GM23338 (cell line): ENCODE results near the gene PPP1R2. TPM values are rescaled to one million over a fixed set of nuclear protein-coding genes. Genes with fewer than 3 reads are reported as not detected.

Source experiments
- ATAC-seq: fragments of 200-7000 bp; cut with Tn5 transposase; 3 replicates; pipeline ENCODE4 v1.9.1; 2020
- DNase-seq: peaks from one replicate; pipeline ENCODE4 v3.0.0-alpha.2; 2015; ENCODE audit warnings: low spot score
- H2AFZ ChIP-seq: fragments of 200-600 bp; sonication (generic); 2 replicates; pipeline ENCODE4 v1.8.0; 2016; ENCODE audit warnings: antibody characterized with exemption, mild to moderate bottlenecking, moderate library complexity
- H3F3A ChIP-seq: fragments of 200-600 bp; sonication (generic); replicated peaks from 2 replicates; pipeline ENCODE4 v1.8.0; 2017; ENCODE audit warnings: antibody characterized with exemption, mixed run types, low read depth
- H3K27ac ChIP-seq: fragments of 200-600 bp; sonication (generic); 2 replicates; pipeline ENCODE4 v1.6.1; 2016; ENCODE audit warnings: low read depth
- H3K27me3 ChIP-seq: fragments of 200-600 bp; sonication (generic); 2 replicates; pipeline ENCODE4 v1.8.0; 2016; ENCODE audit warnings: mild to moderate bottlenecking, mixed run types, moderate library complexity; ENCODE audit not compliant: insufficient read depth
- H3K36me3 ChIP-seq: fragments of 200-600 bp; sonication (generic); 2 replicates; pipeline ENCODE4 v1.8.0; 2016; ENCODE audit warnings: mild to moderate bottlenecking; ENCODE audit not compliant: insufficient read depth
- H3K4me1 ChIP-seq: fragments of 200-600 bp; sonication (generic); 2 replicates; pipeline ENCODE4 v1.8.0; 2016; ENCODE audit warnings: mild to moderate bottlenecking, moderate library complexity; ENCODE audit not compliant: insufficient read depth
- H3K4me2 ChIP-seq: fragments of 200-600 bp; sonication (generic); 2 replicates; pipeline ENCODE4 v1.7.1; 2017; ENCODE audit warnings: mixed run types
- H3K4me3 ChIP-seq: fragments of 200-600 bp; sonication (generic); 2 replicates; pipeline ENCODE4 v1.6.1; 2016; ENCODE audit warnings: mixed run types
- H3K79me2 ChIP-seq: fragments of 200-600 bp; sonication (generic); replicated peaks from 2 replicates; pipeline ENCODE4 v1.8.0; 2017; ENCODE audit warnings: mild to moderate bottlenecking; ENCODE audit not compliant: insufficient read depth
- H3K9me2 ChIP-seq: fragments of 200-600 bp; sonication (generic); 2 replicates; pipeline ENCODE4 v1.8.0; 2017; ENCODE audit not compliant: insufficient read depth
- H4K20me1 ChIP-seq: fragments of 200-600 bp; sonication (generic); replicated peaks from 2 replicates; pipeline ENCODE4 v1.8.0; 2017; ENCODE audit warnings: mild to moderate bottlenecking; ENCODE audit not compliant: insufficient read depth
- H3K27ac Mint-ChIP-seq: 2 replicates; pipeline ENCODE4 v1.8.0; 2020; ENCODE audit warnings: inconsistent platforms, mild to moderate bottlenecking, moderate library complexity, mixed read lengths
- H3K27me3 Mint-ChIP-seq: 3 replicates; pipeline ENCODE4 v1.8.0; 2022; ENCODE audit warnings: low read depth, mild to moderate bottlenecking, moderate library complexity, mixed read lengths, inconsistent platforms; ENCODE audit not compliant: insufficient read depth, poor library complexity
- H3K36me3 Mint-ChIP-seq: 3 replicates; pipeline ENCODE4 v1.8.0; 2021; ENCODE audit warnings: low read depth, mild to moderate bottlenecking, inconsistent platforms, moderate library complexity, mixed read lengths
- H3K4me1 Mint-ChIP-seq: 3 replicates; pipeline ENCODE4 v1.8.0; 2020; ENCODE audit warnings: mild to moderate bottlenecking, inconsistent platforms, mixed read lengths
- H3K4me3 Mint-ChIP-seq: 3 replicates; pipeline ENCODE4 v1.8.0; 2021; ENCODE audit warnings: moderate library complexity, mild to moderate bottlenecking, inconsistent platforms, mixed read lengths
- H3K9me3 Mint-ChIP-seq: 3 replicates; pipeline ENCODE4 v1.8.0; 2020; ENCODE audit warnings: moderate library complexity, mild to moderate bottlenecking, inconsistent platforms, mixed read lengths
- CREB1 ChIP-seq: fragments of 250-450 bp; sonication (Bioruptor Pico); IDR thresholded peaks from 2 replicates; pipeline ENCODE4 v1.5.0; 2020; ENCODE audit warnings: low read depth, mild to moderate bottlenecking, moderate library complexity
- EZH2 ChIP-seq: fragments of 200-600 bp; sonication (generic); IDR thresholded peaks from one replicate; pipeline ENCODE4 v1.8.0; 2017; ENCODE audit warnings: antibody characterized with exemption, mild to moderate bottlenecking, low read depth; ENCODE audit not compliant: unreplicated experiment
- JUNB ChIP-seq: IDR thresholded peaks from one replicate; pipeline ENCODE4 v1.6.1; 2016; ENCODE audit warnings: antibody characterized with exemption; ENCODE audit not compliant: unreplicated experiment
- STAT1 ChIP-seq: IDR thresholded peaks from one replicate; pipeline ENCODE4 v1.6.1; 2016; ENCODE audit warnings: antibody characterized with exemption; ENCODE audit not compliant: unreplicated experiment
- ZNF114 ChIP-seq: fragments of 250-450 bp; sonication (Bioruptor Pico); IDR thresholded peaks from 2 replicates; pipeline ENCODE4 v1.5.0; 2020; ENCODE audit warnings: mild to moderate bottlenecking, moderate library complexity
- polyA plus RNA-seq: library from polyadenylated mRNA; unstranded; fragments of >200 nt; fragmentation: Nextera tagmentation; extraction: Ambion mirVana; gene quantifications from 2 replicates; pipeline ENCODE4 v1.2.1, GENCODE V29; 2016
- total RNA-seq: library from RNA; depleted of rRNA; stranded (reverse); fragments of >200 nt; shearing (Covaris generic); gene quantifications from 2 replicates; pipeline ENCODE4 v1.2.3, GENCODE V29; 2014
- TF ChIP-seq, protein P1 (sequence below): IDR thresholded peaks from one replicate; pipeline ENCODE4 v1.6.1; 2018; ENCODE audit warnings: antibody characterized with exemption; ENCODE audit not compliant: unreplicated experiment
- TF ChIP-seq, protein P2 (sequence below): IDR thresholded peaks from 2 replicates; pipeline ENCODE4 v1.6.1; 2016; ENCODE audit warnings: antibody characterized with exemption
- TF ChIP-seq, protein P3 (sequence below), 2 experiments: fragments of 200-600 bp in 1 of 2; sonication (generic) in 1 of 2; conservative IDR thresholded peaks; 2 replicates each; pipeline versions ENCODE4 v1.5.1 to v1.6.1; 2016 to 2017; ENCODE audit warnings: antibody characterized with exemption in 2 of 2, low read depth in 2 of 2, mild to moderate bottlenecking in 2 of 2, moderate library complexity in 1 of 2
- TF ChIP-seq, protein P4 (sequence below): fragments of 250-450 bp; sonication (Bioruptor Pico); IDR thresholded peaks from 2 replicates; pipeline ENCODE4 v1.5.0; 2020; ENCODE audit warnings: mild to moderate bottlenecking, moderate library complexity

Gene PPP1R2
- total and polyA plus RNA-seq, 2 experiments from 2014 or later = 45.9 to 46.8 TPM

DNA sequence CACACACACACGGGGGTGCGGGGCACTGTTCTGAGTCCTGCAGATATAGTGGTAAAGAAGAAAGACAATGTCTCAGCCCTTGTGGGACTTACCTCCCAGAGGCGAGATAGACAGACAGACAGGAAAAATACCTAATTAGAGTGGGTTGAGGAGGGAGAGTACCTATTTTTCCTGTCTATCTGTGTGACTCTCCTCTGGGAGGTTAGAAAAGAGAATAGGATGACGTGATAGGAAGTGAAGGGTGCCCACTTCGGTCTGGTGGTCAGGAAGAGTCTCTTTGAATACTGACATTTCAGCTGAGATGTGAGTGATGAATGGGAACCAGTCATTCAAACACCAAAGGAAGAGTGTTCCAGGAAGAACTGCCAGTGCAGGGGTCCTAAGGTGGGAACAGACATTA is 44.7 kb upstream of the PPP1R2 start (continued):
- TF ChIP-seq, protein P1, sequence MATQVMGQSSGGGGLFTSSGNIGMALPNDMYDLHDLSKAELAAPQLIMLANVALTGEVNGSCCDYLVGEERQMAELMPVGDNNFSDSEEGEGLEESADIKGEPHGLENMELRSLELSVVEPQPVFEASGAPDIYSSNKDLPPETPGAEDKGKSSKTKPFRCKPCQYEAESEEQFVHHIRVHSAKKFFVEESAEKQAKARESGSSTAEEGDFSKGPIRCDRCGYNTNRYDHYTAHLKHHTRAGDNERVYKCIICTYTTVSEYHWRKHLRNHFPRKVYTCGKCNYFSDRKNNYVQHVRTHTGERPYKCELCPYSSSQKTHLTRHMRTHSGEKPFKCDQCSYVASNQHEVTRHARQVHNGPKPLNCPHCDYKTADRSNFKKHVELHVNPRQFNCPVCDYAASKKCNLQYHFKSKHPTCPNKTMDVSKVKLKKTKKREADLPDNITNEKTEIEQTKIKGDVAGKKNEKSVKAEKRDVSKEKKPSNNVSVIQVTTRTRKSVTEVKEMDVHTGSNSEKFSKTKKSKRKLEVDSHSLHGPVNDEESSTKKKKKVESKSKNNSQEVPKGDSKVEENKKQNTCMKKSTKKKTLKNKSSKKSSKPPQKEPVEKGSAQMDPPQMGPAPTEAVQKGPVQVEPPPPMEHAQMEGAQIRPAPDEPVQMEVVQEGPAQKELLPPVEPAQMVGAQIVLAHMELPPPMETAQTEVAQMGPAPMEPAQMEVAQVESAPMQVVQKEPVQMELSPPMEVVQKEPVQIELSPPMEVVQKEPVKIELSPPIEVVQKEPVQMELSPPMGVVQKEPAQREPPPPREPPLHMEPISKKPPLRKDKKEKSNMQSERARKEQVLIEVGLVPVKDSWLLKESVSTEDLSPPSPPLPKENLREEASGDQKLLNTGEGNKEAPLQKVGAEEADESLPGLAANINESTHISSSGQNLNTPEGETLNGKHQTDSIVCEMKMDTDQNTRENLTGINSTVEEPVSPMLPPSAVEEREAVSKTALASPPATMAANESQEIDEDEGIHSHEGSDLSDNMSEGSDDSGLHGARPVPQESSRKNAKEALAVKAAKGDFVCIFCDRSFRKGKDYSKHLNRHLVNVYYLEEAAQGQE = no peak

DNA sequence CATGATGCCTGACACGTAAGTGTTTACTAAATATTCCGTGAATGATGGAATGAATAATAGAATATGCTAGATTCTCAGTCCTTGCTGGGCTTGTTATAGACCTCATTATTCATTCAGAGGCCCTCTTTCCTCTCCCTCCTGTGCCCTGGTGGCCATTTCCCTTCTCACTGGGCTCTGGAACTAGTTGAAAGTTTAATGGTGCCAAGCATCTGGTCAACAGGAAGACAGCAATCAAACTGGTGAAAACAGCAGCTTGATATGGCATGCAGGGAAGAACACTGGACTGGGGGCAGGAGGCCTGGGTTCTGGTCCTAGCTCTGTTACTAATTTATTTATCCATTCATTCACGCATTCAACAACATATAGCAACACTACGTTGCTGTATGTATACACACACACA is 44.3 kb upstream of the PPP1R2 start:
- no peaks in the 10 kb centered on the region; the same call in 1 of the 2 replicates for H3K9me2 ChIP-seq
- no peaks in the 10 kb centered on the region for H3F3A ChIP-seq
- no peak overlapping the region for H3K27ac ChIP-seq
- TF ChIP-seq STAT1 (no peak), EZH2 (no peak), JUNB (no peak), CREB1 (CRISPR knock-in tag) (no peak), ZNF114 (CRISPR knock-in tag) (no peak)
- TF ChIP-seq, protein P2, sequence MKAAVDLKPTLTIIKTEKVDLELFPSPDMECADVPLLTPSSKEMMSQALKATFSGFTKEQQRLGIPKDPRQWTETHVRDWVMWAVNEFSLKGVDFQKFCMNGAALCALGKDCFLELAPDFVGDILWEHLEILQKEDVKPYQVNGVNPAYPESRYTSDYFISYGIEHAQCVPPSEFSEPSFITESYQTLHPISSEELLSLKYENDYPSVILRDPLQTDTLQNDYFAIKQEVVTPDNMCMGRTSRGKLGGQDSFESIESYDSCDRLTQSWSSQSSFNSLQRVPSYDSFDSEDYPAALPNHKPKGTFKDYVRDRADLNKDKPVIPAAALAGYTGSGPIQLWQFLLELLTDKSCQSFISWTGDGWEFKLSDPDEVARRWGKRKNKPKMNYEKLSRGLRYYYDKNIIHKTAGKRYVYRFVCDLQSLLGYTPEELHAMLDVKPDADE = no peak
- TF ChIP-seq, protein P3, sequence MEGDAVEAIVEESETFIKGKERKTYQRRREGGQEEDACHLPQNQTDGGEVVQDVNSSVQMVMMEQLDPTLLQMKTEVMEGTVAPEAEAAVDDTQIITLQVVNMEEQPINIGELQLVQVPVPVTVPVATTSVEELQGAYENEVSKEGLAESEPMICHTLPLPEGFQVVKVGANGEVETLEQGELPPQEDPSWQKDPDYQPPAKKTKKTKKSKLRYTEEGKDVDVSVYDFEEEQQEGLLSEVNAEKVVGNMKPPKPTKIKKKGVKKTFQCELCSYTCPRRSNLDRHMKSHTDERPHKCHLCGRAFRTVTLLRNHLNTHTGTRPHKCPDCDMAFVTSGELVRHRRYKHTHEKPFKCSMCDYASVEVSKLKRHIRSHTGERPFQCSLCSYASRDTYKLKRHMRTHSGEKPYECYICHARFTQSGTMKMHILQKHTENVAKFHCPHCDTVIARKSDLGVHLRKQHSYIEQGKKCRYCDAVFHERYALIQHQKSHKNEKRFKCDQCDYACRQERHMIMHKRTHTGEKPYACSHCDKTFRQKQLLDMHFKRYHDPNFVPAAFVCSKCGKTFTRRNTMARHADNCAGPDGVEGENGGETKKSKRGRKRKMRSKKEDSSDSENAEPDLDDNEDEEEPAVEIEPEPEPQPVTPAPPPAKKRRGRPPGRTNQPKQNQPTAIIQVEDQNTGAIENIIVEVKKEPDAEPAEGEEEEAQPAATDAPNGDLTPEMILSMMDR (conservative IDR thresholded peaks at IDR 0.05; ENCODE audit: low read depth in 2 of 2) = no peak
- TF ChIP-seq, protein P4, sequence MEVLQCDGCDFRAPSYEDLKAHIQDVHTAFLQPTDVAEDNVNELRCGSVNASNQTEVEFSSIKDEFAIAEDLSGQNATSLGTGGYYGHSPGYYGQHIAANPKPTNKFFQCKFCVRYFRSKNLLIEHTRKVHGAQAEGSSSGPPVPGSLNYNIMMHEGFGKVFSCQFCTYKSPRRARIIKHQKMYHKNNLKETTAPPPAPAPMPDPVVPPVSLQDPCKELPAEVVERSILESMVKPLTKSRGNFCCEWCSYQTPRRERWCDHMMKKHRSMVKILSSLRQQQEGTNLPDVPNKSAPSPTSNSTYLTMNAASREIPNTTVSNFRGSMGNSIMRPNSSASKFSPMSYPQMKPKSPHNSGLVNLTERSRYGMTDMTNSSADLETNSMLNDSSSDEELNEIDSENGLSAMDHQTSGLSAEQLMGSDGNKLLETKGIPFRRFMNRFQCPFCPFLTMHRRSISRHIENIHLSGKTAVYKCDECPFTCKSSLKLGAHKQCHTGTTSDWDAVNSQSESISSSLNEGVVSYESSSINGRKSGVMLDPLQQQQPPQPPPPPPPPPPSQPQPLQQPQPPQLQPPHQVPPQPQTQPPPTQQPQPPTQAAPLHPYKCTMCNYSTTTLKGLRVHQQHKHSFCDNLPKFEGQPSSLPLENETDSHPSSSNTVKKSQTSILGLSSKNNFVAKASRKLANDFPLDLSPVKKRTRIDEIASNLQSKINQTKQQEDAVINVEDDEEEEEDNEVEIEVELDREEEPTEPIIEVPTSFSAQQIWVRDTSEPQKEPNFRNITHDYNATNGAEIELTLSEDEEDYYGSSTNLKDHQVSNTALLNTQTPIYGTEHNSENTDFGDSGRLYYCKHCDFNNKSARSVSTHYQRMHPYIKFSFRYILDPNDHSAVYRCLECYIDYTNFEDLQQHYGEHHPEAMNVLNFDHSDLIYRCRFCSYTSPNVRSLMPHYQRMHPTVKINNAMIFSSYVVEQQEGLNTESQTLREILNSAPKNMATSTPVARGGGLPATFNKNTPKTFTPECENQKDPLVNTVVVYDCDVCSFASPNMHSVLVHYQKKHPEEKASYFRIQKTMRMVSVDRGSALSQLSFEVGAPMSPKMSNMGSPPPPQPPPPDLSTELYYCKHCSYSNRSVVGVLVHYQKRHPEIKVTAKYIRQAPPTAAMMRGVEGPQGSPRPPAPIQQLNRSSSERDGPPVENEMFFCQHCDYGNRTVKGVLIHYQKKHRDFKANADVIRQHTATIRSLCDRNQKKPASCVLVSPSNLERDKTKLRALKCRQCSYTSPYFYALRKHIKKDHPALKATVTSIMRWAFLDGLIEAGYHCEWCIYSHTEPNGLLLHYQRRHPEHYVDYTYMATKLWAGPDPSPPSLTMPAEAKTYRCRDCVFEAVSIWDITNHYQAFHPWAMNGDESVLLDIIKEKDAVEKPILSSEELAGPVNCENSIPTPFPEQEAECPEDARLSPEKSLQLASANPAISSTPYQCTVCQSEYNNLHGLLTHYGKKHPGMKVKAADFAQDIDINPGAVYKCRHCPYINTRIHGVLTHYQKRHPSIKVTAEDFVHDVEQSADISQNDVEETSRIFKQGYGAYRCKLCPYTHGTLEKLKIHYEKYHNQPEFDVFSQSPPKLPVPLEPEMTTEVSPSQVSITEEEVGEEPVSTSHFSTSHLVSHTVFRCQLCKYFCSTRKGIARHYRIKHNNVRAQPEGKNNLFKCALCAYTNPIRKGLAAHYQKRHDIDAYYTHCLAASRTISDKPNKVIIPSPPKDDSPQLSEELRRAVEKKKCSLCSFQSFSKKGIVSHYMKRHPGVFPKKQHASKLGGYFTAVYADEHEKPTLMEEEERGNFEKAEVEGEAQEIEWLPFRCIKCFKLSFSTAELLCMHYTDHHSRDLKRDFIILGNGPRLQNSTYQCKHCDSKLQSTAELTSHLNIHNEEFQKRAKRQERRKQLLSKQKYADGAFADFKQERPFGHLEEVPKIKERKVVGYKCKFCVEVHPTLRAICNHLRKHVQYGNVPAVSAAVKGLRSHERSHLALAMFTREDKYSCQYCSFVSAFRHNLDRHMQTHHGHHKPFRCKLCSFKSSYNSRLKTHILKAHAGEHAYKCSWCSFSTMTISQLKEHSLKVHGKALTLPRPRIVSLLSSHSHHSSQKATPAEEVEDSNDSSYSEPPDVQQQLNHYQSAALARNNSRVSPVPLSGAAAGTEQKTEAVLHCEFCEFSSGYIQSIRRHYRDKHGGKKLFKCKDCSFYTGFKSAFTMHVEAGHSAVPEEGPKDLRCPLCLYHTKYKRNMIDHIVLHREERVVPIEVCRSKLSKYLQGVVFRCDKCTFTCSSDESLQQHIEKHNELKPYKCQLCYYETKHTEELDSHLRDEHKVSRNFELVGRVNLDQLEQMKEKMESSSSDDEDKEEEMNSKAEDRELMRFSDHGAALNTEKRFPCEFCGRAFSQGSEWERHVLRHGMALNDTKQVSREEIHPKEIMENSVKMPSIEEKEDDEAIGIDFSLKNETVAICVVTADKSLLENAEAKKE (CRISPR knock-in tag) = no peak
- no peaks in the 10 kb centered on the region for H3K4me1 ChIP-seq
- no peaks in the 10 kb centered on the region for H4K20me1 ChIP-seq
- no peak overlapping the region for H3K27ac Mint-ChIP-seq
- DNase-seq (no peak), ATAC-seq (no peak)
- no peak overlapping the region for H2AFZ ChIP-seq
- no peak overlapping the region for H3K4me3 Mint-ChIP-seq
- no peak overlapping the region for H3K4me3 ChIP-seq
- H3K27me3 ChIP-seq = no peaks in the 10 kb centered on the region
- H3K4me1 Mint-ChIP-seq = peaks cover 3% of the 10 kb centered on the region; the same call in 2 of the 3 replicates
- no peaks in the 10 kb centered on the region for H3K79me2 ChIP-seq
- no peaks in the 10 kb centered on the region for H3K36me3 ChIP-seq
- H3K27me3 Mint-ChIP-seq = peaks cover 2% of the 10 kb centered on the region
- no peak overlapping the region for H3K4me2 ChIP-seq
- 0 out of 3 replicates have a peak, but pooled peaks cover 8% of the 10 kb centered on the region for H3K9me3 Mint-ChIP-seq
- H3K36me3 Mint-ChIP-seq = no peaks in the 10 kb centered on the region
